HG02678 (cell line): ENCODE results near the gene TKTL2.

ENCODE experiments used
- ATAC-seq: cut with Tn5 transposase; IDR thresholded peaks from one replicate; pipeline ENCODE4 v1.9.1; 2021; ENCODE audit warnings: mild to moderate bottlenecking, moderate library complexity; ENCODE audit not compliant: unreplicated experiment

The TKTL2 gene

GRCh38 chr4:163473576-163473975, at the start of gene TKTL2:
TSS of gene TKTL2 (minus strand) at chr4:163473754. CDS start at chr4:163473734, 20 bp downstream.
- no peak for ATAC-seq

GRCh38 chr4:163515198-163515597, 41.6 kb upstream of the TKTL2 start:
- no peak for ATAC-seq

GRCh38 chr4:163505374-163505773, 31.8 kb upstream of the TKTL2 start:
- ATAC-seq: no peak

- no peak for ATAC-seq
Measured at GRCh38 chr4:163500586-163500985, 27.0 kb upstream of the TKTL2 start.

GRCh38 chr4:163495900-163496299, 22.3 kb upstream of the TKTL2 start:
- ATAC-seq: peak; percentile 28

GRCh38 chr4:163494360-163495241, 21.0 kb upstream of the TKTL2 start, which contains the start of gene TMA16:
TSS of gene TMA16 (plus strand) at chr4:163494690. CDS start at chr4:163494802, 112 bp downstream.
- peak; percentile 79 for ATAC-seq

- ATAC-seq: peak; percentile 21
Measured at GRCh38 chr4:163493643-163494359, 20.2 kb upstream of the TKTL2 start.

- no peak for ATAC-seq
Measured at GRCh38 chr4:163492951-163493504, 19.5 kb upstream of the TKTL2 start.

- ATAC-seq: no peak
Measured at GRCh38 chr4:163489929-163490328, 16.4 kb upstream of the TKTL2 start.

- ATAC-seq: no peak
Measured at GRCh38 chr4:163486321-163486720, 12.8 kb upstream of the TKTL2 start.

- no peak for ATAC-seq
Measured at GRCh38 chr4:163485589-163485988, 12.0 kb upstream of the TKTL2 start.

GRCh38 chr4:163484906-163485305, 11.4 kb upstream of the TKTL2 start:
- ATAC-seq: no peak

- peak; percentile 74 for ATAC-seq
Measured at GRCh38 chr4:163482190-163482589, 8.6 kb upstream of the TKTL2 start.

GRCh38 chr4:163476761-163477438, 3.3 kb upstream of the TKTL2 start:
- no peak for ATAC-seq

GRCh38 chr4:163474027-163474426, 473 bp upstream of the TKTL2 start:
- ATAC-seq: no peak

- no peak for ATAC-seq
Measured at GRCh38 chr4:163473130-163473529, 424 bp downstream of the TKTL2 start.

GRCh38 chr4:163470391-163470790, 3.2 kb downstream of the TKTL2 start:
- no peak for ATAC-seq

GRCh38 chr4:163467082-163467770, 6.3 kb downstream of the TKTL2 start:
- ATAC-seq: no peak

GRCh38 chr4:163462556-163462955, 11.0 kb downstream of the TKTL2 start:
- ATAC-seq: no peak

GRCh38 chr4:163448540-163449203, 24.9 kb downstream of the TKTL2 start:
- no peak for ATAC-seq
